Measurements from ENCODE around the gene RAMP3.

RAMP3 gene

DNA sequence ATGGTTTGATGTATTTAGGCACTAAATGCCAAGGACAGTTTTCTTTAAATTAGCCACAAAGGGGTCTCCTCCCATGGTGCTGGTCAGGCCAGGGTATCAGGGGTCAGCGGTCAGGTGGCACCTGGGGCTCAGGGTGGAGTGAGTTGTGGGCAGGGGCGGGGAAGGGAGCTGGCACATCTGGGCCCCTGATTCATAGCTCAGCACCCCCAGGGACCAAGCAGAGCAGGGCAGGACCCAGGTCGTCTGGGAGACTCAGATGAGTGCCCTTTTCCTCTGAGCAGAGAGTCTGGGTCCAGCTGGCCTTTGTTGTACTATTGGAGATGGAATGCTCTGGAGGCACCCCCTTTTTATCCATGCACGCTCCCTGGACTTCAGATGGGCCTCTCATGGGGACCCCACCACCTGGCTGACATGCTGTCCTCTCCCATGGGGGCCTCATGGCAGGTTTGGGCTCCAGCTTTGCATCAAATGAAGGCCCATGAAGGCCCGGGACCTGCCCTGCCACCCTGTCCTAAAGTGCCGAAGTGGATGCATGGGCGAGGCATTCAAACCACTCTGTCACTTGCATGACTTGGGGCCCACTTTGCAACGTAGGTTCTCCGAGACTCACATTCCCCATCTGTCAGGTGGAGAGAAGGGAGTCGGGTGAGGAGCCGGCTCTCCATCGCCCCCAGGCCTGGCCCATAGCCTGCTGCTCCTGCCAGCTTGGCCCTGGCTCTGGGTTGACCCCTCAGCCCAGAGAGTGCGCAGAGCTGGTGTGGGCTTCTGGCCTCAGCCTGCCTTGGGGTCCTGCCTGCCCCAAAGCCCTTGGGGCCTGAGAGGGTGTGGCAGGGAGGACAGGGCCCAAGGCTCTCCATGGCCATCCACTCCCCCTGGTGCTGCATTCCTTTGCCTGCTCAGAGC, 66.4 kb downstream of the RAMP3 start:
- no peak for DNase-seq

DNA sequence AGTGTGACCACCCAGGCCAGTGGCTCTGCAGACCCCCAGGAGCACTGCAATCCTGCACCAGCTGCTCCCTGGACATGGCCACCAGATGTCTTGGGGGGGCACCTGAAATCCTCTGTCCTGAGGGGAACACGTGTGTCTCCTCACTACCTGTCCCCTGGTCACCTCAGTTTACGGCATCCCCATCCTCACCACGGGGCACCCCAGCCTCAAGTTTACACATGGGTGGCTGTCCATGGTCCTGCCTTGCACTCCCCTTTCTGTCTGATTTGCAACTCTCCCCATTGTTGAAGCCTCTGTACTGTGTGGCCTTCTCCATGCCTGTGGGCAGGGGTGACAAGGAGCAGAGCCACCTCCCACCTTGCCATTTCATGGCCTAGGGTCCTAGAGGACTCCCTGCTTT, 67.2 kb downstream of the RAMP3 start:
- no peak for DNase-seq

DNA sequence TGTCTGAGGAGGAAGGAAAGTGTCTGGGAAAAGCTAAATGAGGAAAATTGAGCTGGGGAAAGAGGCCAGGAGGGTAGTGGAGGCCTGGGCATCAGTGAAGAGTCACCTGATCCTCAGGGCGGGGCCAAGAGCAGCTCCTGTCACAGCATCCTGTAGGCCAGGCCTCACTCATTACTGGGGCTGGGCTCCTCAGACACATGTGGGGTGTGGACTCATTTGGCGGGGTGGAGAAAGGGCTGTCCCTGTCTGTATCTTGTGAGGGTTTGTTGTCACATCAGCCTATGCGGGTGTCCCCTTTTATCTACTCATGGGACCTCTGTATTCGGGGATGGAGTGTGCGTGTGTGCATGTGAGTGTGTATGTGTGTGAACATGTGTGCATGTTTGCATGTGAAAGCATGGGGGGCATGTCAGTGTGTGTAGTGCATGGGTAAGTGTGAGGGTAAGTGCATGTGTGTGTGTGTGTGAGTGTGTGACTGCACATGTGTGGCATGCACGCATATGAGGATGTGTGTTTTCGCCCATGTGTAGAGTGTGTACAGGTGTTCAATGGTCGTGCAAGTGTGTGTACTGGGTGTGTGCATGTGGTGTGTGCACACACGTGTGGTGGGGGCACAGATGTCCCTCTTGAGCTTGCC, 67.8 kb downstream of the RAMP3 start:
- DNase-seq = no peak

DNA sequence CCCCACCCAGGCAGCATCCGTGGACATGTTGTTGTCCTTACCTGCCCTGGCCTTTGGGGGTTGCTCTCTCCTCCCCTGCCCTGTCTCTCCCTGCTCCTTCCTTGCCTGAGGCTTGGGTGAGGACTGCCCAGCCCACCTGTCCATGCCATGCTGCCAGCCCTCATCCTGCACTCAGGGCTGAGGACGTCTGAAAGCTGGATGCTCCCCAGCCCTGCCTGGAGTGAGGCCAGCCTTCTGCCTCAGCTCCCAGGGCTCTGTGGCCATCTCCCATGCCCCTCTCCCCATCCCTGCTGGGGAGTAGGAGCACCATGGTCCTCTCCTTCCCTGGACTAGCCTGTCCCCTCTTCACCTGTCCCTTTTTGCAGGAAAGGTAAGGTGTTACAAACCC, 68.4 kb downstream of the RAMP3 start:
- no peak for DNase-seq

DNA sequence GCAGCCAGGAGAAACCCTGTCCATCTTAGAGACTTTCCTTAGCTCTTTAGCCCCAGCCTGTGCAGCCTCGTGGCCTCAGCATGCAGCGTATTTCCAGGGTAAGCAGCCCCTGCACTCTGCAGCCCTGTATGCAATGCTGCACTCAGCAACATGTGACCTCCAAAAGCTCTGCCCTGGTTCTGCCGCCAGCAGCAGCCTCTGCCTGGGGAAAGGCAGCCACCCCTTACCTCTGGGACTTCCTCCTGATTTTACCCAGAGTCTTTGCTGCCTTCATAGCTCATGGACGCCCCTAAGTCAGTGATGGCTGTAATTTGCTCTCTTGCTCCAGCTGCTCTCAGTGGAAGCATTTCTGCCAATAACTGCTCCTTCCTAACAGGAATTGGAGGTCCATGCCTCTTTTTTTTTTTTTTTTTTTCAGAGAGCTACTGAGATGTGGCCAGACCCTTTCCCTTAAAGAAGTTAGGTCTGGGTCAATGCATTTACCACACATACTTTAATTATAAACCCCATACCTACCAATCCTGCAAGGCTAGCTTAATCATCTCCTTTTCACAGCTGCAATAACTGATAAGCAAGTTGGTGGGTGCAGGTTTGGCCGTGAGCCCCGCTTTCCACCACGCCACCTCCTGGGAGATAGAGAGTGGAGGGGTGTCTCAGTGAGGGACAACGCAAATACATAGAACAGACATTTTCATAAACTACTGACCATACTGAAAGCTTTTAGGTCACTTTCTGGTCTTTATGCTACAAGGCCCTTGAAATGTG, 71.7 kb downstream of the RAMP3 start:
- no peak for DNase-seq

DNA sequence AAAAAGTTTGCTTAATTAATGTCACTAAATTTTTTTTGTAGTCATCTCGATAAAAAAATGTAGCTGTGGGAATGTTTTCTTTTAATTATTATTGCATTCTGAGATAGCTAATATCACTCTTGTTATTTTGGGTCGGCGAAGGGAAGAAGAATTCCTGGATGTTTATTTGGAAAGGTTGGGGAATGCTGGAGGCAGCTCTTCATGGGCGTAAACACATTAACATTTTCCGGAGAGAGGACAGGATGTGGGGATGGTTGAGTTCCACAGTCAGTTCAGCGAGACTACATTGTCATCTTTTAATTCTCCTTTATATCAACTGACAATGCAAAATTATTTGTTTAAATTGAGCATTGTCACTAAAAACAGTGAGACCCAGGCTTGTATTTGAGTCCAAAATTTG, 72.5 kb downstream of the RAMP3 start:
- DNase-seq = no peak

DNA sequence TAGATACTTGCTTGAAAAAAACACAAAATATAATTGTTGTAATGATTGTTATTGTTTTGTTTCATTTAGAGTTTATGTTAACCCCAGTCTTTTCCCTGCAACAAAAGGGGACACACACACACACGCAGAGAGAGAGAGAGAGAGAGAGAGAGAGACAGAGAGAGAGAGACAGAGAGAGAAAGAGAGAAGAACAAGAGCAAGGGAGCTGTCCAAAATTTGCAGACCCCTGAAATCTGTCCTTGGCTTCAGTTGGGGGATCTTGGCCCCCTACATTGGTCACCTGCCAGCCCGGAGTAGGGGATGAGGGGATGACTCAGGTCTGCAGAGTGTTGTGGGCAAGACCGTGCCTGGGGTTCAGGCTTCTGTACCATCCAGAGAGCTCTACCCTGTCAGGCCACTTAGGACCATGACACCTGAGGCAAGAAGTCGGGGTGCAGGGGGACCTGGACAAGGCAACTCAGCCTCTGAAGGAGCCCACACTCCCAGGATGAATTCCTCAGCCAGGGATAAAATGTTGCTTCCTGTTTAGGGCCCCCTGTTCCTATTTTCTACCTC, 73.1 kb downstream of the RAMP3 start:
- DNase-seq = no peak

DNA sequence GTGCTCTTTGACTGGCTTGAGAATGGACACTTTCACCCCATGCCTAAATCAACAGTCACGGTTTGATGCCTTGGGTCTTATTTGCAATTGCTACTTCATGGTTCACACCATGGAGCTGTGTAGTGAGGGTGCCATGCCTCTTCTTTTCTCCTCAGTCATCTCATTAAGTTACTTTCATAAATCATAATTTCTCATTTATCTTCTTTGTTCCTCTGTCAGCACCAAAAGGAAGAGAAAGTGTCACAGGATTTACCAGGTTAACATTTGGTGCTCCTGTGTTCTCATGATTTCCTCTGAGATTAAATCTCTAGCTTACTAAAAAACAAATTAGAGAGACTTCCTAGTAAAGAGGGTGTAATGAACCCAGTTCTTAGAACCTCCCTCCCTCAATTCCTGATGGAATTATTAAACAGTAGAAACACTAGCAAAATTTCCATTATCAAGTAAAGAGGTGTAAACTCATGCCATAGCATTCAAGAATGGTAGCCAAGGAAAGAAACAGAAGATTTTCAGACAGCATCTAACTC, 75.7 kb downstream of the RAMP3 start:
- no peak for DNase-seq
